Osteoblast (primary cell): ENCODE data around the gene CHI3L2. TPM values are rescaled to one million over a fixed set of nuclear protein-coding genes. Genes with fewer than 3 reads are reported as not detected.

ENCODE experiments used
- DNase-seq: peaks from one replicate; pipeline ENCODE4 v3.0.0; 2011; ENCODE audit warnings: low spot score, mixed read lengths; ENCODE audit not compliant: insufficient read length; ENCODE audit errors: missing footprints
- H2AFZ ChIP-seq: 2 replicates; pipeline ENCODE4 v1.6.0; 2011; ENCODE audit warnings: mild to moderate bottlenecking, low read length
- H3K27ac ChIP-seq: 2 replicates; pipeline ENCODE4 v1.5.1; 2011; ENCODE audit warnings: mild to moderate bottlenecking, low read depth, low read length, moderate library complexity
- H3K27me3 ChIP-seq: 2 replicates; pipeline ENCODE4 v1.6.0; 2012; ENCODE audit warnings: mild to moderate bottlenecking, control low read depth, inconsistent platforms, low read length, moderate library complexity; ENCODE audit not compliant: insufficient read depth
- H3K36me3 ChIP-seq: 2 replicates; pipeline ENCODE4 v1.5.1; 2011; ENCODE audit warnings: mild to moderate bottlenecking, low read length, control low read depth, moderate library complexity; ENCODE audit not compliant: insufficient read depth
- H3K4me1 ChIP-seq: 2 replicates; pipeline ENCODE4 v1.5.1; 2011; ENCODE audit warnings: mild to moderate bottlenecking, low read length, control low read depth, moderate library complexity; ENCODE audit not compliant: insufficient read depth
- H3K4me2 ChIP-seq: 2 replicates; pipeline ENCODE4 v1.6.0; 2011; ENCODE audit warnings: mild to moderate bottlenecking, low read length; ENCODE audit not compliant: insufficient read depth
- H3K4me3 ChIP-seq: fragments of 200-600 bp; sonication (generic); 3 replicates; pipeline ENCODE4 v1.5.1; 2012; ENCODE audit warnings: mild to moderate bottlenecking, low read length, inconsistent platforms; ENCODE audit not compliant: insufficient read depth
- H3K79me2 ChIP-seq: 2 replicates; pipeline ENCODE4 v1.6.0; 2012; ENCODE audit warnings: mild to moderate bottlenecking, low read length, control low read depth, inconsistent platforms; ENCODE audit not compliant: insufficient read depth
- H3K9me3 ChIP-seq: 2 replicates; pipeline ENCODE4 v1.5.1; 2011; ENCODE audit warnings: low read depth, low read length, control low read depth
- H4K20me1 ChIP-seq: 2 replicates; pipeline ENCODE4 v1.6.0; 2012; ENCODE audit warnings: mild to moderate bottlenecking, low read length, control low read depth; ENCODE audit not compliant: insufficient read depth
- total RNA-seq: library from RNA; depleted of rRNA; stranded (reverse); fragments of >200 nt; gene quantifications from 2 replicates; pipeline ENCODE4 v1.2.3, GENCODE V29; 2012
- TF ChIP-seq, protein P1 (sequence below): IDR thresholded peaks from 2 replicates; pipeline ENCODE4 v1.5.1; 2011; ENCODE audit warnings: mild to moderate bottlenecking, low read depth, low read length, moderate library complexity; ENCODE audit errors: extremely low read depth

CHI3L2 gene
- total RNA-seq, 1 donor = 2.9 TPM

DNA sequence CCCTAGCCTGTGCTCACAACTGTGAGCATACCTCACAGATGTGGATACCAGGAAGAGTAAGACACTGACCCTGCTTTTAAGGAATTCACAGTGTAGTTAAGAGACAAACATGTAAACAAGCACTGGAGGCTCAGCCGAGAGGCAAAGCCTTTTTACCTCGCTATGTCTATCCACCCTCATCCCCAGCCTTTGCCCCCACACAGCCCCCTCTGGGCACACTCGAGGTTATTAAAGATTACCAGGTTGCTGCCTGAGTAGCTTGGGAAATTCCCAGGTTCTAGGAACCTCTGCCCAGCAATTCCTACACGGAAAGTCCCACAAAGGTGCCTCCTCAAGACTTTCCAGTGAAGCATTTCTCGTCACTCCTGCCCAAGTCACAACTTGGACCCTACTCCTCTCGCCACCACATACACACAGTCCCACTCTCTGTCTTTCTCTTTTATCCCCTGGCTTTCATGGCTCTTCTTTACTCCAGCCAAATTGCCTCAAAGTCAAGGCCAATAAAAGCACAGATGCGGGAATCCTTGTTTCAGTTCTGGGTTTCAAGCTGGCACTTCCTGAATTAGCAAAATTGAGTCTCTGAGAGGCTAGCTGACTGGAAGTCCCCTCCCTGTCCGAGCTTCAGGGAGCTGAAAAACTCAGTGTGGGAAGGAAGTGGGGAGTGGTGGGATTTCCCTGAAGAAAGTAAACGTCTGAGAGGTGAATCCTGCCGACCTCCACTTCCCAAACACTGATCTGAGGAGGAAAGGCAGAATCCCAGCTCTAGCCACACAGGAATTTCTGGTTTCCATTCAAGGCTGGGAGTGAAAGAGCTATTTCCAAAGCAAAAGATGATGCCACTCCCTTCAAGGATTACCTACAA, 34.6 kb upstream of the CHI3L2 start:
- Histone ChIP-seq H4K20me1 (no peaks in the 10 kb centered on the region), H2AFZ (peak overlapping the region; percentile 38), H3K4me3 (no peak overlapping the region), H3K27ac (peak overlapping the region; percentile 66), H3K36me3 (peaks cover 12% of the 10 kb centered on the region), H3K4me2 (peak overlapping the region; percentile 33), H3K27me3 (no peaks in the 10 kb centered on the region), H3K4me1 (peaks cover 39% of the 10 kb centered on the region), H3K79me2 (no peaks in the 10 kb centered on the region), H3K9me3 (no peaks in the 10 kb centered on the region)
- TF ChIP-seq, protein P1, sequence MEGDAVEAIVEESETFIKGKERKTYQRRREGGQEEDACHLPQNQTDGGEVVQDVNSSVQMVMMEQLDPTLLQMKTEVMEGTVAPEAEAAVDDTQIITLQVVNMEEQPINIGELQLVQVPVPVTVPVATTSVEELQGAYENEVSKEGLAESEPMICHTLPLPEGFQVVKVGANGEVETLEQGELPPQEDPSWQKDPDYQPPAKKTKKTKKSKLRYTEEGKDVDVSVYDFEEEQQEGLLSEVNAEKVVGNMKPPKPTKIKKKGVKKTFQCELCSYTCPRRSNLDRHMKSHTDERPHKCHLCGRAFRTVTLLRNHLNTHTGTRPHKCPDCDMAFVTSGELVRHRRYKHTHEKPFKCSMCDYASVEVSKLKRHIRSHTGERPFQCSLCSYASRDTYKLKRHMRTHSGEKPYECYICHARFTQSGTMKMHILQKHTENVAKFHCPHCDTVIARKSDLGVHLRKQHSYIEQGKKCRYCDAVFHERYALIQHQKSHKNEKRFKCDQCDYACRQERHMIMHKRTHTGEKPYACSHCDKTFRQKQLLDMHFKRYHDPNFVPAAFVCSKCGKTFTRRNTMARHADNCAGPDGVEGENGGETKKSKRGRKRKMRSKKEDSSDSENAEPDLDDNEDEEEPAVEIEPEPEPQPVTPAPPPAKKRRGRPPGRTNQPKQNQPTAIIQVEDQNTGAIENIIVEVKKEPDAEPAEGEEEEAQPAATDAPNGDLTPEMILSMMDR = no peak
- peak; percentile 64 for DNase-seq

DNA sequence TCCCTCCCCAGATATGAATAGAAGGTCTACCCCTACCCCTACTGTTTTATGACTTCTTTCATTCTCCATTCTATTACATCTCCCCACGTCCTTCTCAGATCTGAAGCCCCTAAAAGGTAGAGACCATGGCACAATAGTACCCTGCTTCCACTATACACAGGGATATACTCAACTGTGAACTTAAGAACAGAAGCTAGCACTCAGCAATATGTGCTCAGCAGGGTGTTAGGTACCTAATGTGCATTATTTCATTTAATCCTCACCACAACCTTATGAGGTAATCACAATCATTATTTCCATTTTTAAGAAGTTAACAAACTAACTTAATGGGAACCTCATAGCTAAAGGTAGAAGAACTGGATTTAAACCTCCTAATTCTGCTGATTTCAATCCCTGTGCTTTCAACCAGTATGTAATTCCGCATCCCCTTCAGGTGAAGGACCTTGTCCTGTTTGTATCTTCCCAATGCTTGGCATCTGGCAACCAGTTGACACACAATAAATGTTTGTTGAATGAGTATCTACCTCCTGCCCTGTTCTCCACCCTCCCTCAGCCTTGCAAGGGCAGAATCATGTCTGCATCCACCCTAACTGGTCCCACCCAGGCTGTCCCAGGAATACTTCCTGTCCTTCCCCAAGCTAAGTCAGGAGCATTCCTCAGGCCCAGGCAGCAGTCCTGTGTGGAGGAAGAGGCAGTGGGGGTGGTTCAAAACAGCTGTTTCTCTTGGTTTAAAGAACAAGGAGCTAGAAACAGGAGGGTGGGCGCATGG, 33.6 kb upstream of the CHI3L2 start:
- no peaks in the 10 kb centered on the region for H3K9me3 ChIP-seq
- no peaks in the 10 kb centered on the region for H3K79me2 ChIP-seq
- TF ChIP-seq, protein P1 = no peak
- H3K27me3 ChIP-seq = no peaks in the 10 kb centered on the region
- H3K4me1 ChIP-seq = peaks cover 39% of the 10 kb centered on the region
- H3K4me3 ChIP-seq = no peak overlapping the region
- H3K27ac ChIP-seq = no peak overlapping the region
- peaks cover 2% of the 10 kb centered on the region for H3K36me3 ChIP-seq
- no peaks in the 10 kb centered on the region for H4K20me1 ChIP-seq
- no peak for DNase-seq
- no peak overlapping the region for H3K4me2 ChIP-seq
- H2AFZ ChIP-seq = no peak overlapping the region

DNA sequence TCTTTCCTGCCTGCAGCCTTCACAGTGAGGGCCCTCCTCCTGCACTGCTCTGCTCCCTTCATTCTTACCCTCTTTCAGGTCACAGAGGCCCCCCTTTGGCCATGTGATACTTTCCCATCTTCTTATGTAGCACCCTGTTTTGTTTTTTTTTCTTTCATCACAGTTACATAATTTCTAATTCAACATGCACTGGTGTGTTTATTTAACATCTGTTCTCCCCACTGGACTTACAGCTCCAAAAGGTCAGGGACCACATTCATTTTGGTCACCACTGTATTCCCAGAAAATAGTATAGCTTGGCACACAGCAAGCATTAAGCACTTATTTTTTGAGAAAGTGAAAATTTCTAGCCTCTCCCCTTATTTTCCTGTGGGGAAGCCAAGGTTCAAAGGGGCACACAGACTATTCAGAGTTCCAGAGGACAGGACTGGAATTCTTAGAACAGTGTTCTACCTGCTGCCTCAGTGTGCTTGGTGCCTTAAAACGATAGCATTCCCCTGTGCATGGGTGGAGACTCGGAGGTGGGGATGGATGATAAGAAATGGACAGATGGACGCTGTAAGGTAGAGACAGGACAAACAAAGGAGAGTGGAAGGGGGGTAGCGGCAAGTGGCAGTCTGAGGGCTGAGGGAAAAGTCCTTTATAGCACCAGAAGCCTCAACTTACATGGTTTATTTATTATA, 32.4 kb upstream of the CHI3L2 start:
- H4K20me1 ChIP-seq = no peaks in the 10 kb centered on the region
- no peak overlapping the region for H3K4me2 ChIP-seq
- TF ChIP-seq, protein P1 = no peak
- H3K9me3 ChIP-seq = no peaks in the 10 kb centered on the region
- no peak overlapping the region for H3K4me3 ChIP-seq
- H3K27me3 ChIP-seq = no peaks in the 10 kb centered on the region
- H3K36me3 ChIP-seq = no peaks in the 10 kb centered on the region
- peak; percentile 51 for DNase-seq
- no peak overlapping the region for H3K27ac ChIP-seq
- H2AFZ ChIP-seq = no peak overlapping the region
- H3K4me1 ChIP-seq = peaks cover 37% of the 10 kb centered on the region
- H3K79me2 ChIP-seq = no peaks in the 10 kb centered on the region

DNA sequence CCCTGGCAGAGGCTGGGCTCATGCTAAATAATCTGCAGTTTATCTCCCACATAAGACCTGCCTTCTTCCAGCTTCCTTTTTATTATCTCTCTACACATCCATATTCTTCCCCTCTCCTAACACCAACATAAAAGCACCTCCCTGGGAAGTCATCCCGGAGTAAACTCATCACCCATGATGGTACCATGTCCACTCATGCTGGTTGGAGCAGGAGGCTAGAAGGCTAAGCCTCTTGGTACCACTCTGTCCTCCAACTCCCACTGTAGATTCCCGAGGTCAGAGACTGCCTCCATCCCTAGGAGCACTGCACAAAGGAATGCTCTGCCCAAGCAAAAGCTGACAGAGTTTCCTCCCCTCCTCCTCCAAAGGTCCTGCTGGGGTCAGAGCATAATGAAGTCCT, 31.3 kb upstream of the CHI3L2 start:
- Histone ChIP-seq H3K36me3 (no peaks in the 10 kb centered on the region), H3K4me2 (no peak overlapping the region), H2AFZ (no peak overlapping the region), H3K79me2 (no peaks in the 10 kb centered on the region), H3K27ac (no peak overlapping the region), H3K9me3 (no peaks in the 10 kb centered on the region), H3K4me3 (no peak overlapping the region), H4K20me1 (no peaks in the 10 kb centered on the region), H3K27me3 (no peaks in the 10 kb centered on the region), H3K4me1 (peaks cover 26% of the 10 kb centered on the region)
- TF ChIP-seq, protein P1 = no peak
- DNase-seq = peak; percentile 67
